ENCODE results near the gene CDH13. TPM values are rescaled to one million over a fixed set of nuclear protein-coding genes. Genes with fewer than 3 reads are reported as not detected.

The CDH13 gene
- total RNA-seq, 3 donors from 2014 or later: 4.9 to 11.2 (median 9.8) TPM

GRCh38 chr16:83116274-83116892 is 489.6 kb downstream of the CDH13 start:
- Histone ChIP-seq H3K4me1 (ENCODE audit: low read depth) (peaks cover 2% of the 10 kb centered on the region), H3K9me3 (no peaks in the 10 kb centered on the region), H3K36me3 (ENCODE audit: low read depth) (no peaks in the 10 kb centered on the region), H3K4me3 (no peak overlapping the region)
- DNase-seq (no peak), ATAC-seq (no peak)
- intact Hi-C loops (cut with DNase I, micrococcal nuclease): no loop called here
- TF ChIP-seq, protein P1, sequence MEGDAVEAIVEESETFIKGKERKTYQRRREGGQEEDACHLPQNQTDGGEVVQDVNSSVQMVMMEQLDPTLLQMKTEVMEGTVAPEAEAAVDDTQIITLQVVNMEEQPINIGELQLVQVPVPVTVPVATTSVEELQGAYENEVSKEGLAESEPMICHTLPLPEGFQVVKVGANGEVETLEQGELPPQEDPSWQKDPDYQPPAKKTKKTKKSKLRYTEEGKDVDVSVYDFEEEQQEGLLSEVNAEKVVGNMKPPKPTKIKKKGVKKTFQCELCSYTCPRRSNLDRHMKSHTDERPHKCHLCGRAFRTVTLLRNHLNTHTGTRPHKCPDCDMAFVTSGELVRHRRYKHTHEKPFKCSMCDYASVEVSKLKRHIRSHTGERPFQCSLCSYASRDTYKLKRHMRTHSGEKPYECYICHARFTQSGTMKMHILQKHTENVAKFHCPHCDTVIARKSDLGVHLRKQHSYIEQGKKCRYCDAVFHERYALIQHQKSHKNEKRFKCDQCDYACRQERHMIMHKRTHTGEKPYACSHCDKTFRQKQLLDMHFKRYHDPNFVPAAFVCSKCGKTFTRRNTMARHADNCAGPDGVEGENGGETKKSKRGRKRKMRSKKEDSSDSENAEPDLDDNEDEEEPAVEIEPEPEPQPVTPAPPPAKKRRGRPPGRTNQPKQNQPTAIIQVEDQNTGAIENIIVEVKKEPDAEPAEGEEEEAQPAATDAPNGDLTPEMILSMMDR (IDR thresholded peaks at IDR 0.05): no peak

GRCh38 chr16:83117810-83118209 is 491.0 kb downstream of the CDH13 start:
- H3K9me3 ChIP-seq: no peaks in the 10 kb centered on the region
- ATAC-seq (no peak), DNase-seq (no peak)
- TF ChIP-seq, protein P1 (IDR thresholded peaks at IDR 0.05): no peak
- intact Hi-C loops (cut with DNase I, micrococcal nuclease): no loop called here
- H3K4me1 ChIP-seq (ENCODE audit: low read depth): peaks cover 2% of the 10 kb centered on the region
- H3K36me3 ChIP-seq (ENCODE audit: low read depth): no peaks in the 10 kb centered on the region
- H3K4me3 ChIP-seq: no peak overlapping the region

GRCh38 chr16:83118365-83118764 is 491.6 kb downstream of the CDH13 start:
- H3K36me3 ChIP-seq (ENCODE audit: low read depth): no peaks in the 10 kb centered on the region
- no peaks in the 10 kb centered on the region for H3K9me3 ChIP-seq
- H3K4me3 ChIP-seq: no peak overlapping the region
- H3K4me1 ChIP-seq (ENCODE audit: low read depth): peaks cover 2% of the 10 kb centered on the region
- TF ChIP-seq, protein P1 (IDR thresholded peaks at IDR 0.05): no peak
- no peak for ATAC-seq
- intact Hi-C loops (cut with DNase I, micrococcal nuclease): no loop called here
- DNase-seq: no peak

DNA sequence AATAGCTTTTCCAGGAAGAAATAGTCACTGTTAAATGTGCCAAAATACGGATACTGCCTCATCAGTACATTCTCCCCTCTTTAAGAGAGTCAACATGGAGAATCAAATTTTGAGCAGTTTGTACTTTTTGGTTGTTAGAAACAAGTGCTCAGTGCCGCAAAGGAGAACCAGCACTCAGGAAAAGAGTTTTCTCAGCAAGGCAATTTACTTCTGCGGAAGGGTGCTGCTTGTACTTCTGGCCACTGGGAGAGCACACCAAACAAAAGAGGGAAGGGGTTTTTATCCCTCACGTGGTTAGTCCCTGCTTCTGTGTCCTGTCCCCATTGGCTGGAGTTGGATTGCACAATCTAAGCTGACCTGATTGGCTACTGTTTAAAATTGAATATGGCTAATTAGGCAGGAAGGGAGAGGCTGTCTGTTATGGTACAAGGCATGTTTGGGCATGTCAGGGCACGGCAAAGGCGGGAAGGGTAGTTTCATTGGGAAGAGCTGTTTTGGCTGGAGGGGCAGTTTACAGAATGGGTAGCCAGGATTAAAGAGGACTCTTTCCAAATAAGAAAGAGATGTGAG is 499.3 kb downstream of the CDH13 start:
- Histone ChIP-seq H3K9me3 (peaks cover 8% of the 10 kb centered on the region), H3K4me3 (no peak overlapping the region), H3K36me3 (ENCODE audit: low read depth) (no peaks in the 10 kb centered on the region), H3K4me1 (ENCODE audit: low read depth) (no peaks in the 10 kb centered on the region)
- intact Hi-C loops (cut with DNase I, micrococcal nuclease): no loop called here
- TF ChIP-seq, protein P1 (IDR thresholded peaks at IDR 0.05): no peak
- DNase-seq (no peak), ATAC-seq (no peak)

DNA sequence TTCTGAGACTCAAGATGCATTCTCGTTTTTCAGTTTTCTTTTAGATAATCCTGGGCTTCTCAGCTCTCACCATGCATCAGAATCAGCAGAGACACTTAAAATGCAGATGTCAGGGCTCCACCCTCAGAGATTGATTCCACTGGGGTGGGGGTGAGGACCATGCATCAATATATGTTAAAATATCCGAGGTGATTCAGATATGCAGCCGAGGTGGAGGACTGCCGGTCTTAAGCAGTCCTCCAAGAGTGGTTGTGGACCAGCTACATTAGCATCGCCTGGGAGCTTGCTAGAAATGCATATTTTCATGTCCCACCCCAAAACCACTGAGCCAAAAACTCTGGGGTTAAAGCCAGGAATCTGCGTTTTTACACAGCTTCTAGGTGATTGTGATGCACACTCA is 501.3 kb downstream of the CDH13 start:
- Histone ChIP-seq H3K36me3 (ENCODE audit: low read depth) (no peaks in the 10 kb centered on the region), H3K4me3 (no peak overlapping the region), H3K9me3 (peaks cover 8% of the 10 kb centered on the region), H3K4me1 (ENCODE audit: low read depth) (no peaks in the 10 kb centered on the region)
- ATAC-seq: no peak
- intact Hi-C loops (cut with DNase I, micrococcal nuclease): no loop called here
- TF ChIP-seq, protein P1 (IDR thresholded peaks at IDR 0.05): no peak
- no peak for DNase-seq

All from mucosa of descending colon (tissue), 3 donors.